GM18526 (cell line): ENCODE measurements around the gene LRRK1.
A peak's percentile ranks its signal among the peaks of the same experiment; 100 is the strongest.

Source experiments
- POLR2A ChIP-seq: IDR thresholded peaks from 3 replicates; pipeline ENCODE4 v1.6.1; 2011; ENCODE audit not compliant: insufficient read length; ENCODE audit errors: extremely low read depth

The LRRK1 gene

GRCh38 chr15:100934726-100935125 lies 15.6 kb downstream of the LRRK1 start:
- TF ChIP-seq POLR2A: no peak

- no peak for TF ChIP-seq POLR2A
Measured at GRCh38 chr15:100937171-100937570, 18.0 kb downstream of the LRRK1 start.

- TF ChIP-seq POLR2A: no peak
Measured at GRCh38 chr15:100939791-100940190, 20.6 kb downstream of the LRRK1 start.

GRCh38 chr15:100940767-100941379 lies 21.7 kb downstream of the LRRK1 start:
- TF ChIP-seq POLR2A: no peak

GRCh38 chr15:100941536-100941935 lies 22.4 kb downstream of the LRRK1 start:
- TF ChIP-seq POLR2A: peak; percentile 38

GRCh38 chr15:100942656-100943425 lies 23.7 kb downstream of the LRRK1 start:
- TF ChIP-seq POLR2A: no peak

- no peak for TF ChIP-seq POLR2A
Measured at GRCh38 chr15:100944244-100944895, 25.2 kb downstream of the LRRK1 start.

- no peak for TF ChIP-seq POLR2A
Measured at GRCh38 chr15:100944986-100945385, 25.8 kb downstream of the LRRK1 start.

- TF ChIP-seq POLR2A: no peak
Measured at GRCh38 chr15:100947760-100948429, 28.7 kb downstream of the LRRK1 start.

GRCh38 chr15:100948430-100948762 lies 29.2 kb downstream of the LRRK1 start:
- TF ChIP-seq POLR2A: no peak

GRCh38 chr15:100949691-100950090 lies 30.5 kb downstream of the LRRK1 start:
- TF ChIP-seq POLR2A: no peak

- TF ChIP-seq POLR2A: no peak
Measured at GRCh38 chr15:100951965-100952364, 32.8 kb downstream of the LRRK1 start.

GRCh38 chr15:100952566-100952965 lies 33.4 kb downstream of the LRRK1 start:
- TF ChIP-seq POLR2A: no peak

GRCh38 chr15:100958326-100959065 lies 39.3 kb downstream of the LRRK1 start:
- TF ChIP-seq POLR2A: no peak
